KOPT-K1 (cell line): ENCODE measurements around the gene STK11.
A peak's percentile ranks its signal among the peaks of the same experiment; 100 is the strongest.
"Not testable (repeated sequence)": the region's sequence is repeated elsewhere in the genome, so short reads cannot be mapped to it uniquely, and the experiment has no call there.

Experiments used
- H3K27ac ChIP-seq: fragments of 200-600 bp; sonication (generic); 2 replicates; pipeline ENCODE4 v1.5.1; 2016; ENCODE audit warnings: antibody characterized with exemption, mild to moderate bottlenecking, low read depth, low read length; ENCODE audit not compliant: poor library complexity, severe bottlenecking
- H3K36me3 ChIP-seq: fragments of 200-600 bp; sonication (generic); 2 replicates; pipeline ENCODE4 v1.5.1; 2017; ENCODE audit warnings: antibody characterized with exemption, mild to moderate bottlenecking, low read length, moderate library complexity; ENCODE audit not compliant: insufficient read depth
- H3K9me3 ChIP-seq: fragments of 200-600 bp; sonication (generic); 2 replicates; pipeline ENCODE4 v1.5.1; 2017; ENCODE audit warnings: antibody characterized with exemption, low read length, mild to moderate bottlenecking; ENCODE audit not compliant: insufficient read depth, poor library complexity, severe bottlenecking

Gene STK11

DNA sequence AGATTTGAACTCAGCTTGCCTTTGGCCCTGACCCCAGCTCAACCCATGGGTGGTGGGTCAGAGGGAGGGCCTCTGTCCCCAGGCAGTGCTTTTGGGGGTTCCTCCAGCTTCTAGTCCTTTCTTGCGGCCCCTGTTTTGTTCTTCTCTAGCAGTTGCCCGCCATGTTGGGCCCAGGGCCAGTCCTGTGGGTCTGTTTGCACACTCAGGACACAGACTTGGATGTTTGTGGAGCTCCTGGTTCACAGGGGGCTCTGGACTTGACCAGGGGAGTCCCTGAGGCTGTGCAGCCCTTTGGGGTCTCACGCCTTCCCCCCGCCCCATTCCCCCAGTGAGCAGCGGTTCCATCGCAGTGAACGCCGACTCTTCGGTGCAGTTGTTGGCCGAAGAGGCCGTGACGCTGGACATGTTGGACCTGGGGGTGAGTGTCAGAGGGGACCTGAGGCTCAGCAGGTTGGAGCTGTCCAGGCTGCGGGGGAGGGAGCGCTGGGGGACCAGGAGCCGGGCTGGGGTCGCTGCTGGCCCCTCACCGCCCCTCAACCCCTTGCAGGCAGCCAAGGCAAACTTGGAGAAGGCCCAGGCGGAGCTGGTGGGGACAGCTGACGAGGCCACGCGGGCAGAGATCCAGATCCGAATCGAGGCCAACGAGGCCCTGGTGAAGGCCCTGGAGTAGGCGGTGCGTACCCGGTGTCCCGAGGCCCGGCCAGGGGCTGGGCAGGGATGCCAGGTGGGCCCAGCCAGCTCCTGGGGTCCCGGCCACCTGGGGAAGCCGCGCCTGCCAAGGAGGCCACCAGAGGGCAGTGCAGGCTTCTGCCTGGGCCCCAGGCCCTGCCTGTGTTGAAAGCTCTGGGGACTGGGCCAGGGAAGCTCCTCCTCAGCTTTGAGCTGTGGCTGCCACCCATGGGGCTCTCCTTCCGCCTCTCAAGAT is 38.5 kb downstream of the STK11 start:
- Histone ChIP-seq H3K9me3 (no peaks in the 10 kb centered on the region), H3K27ac (no peak overlapping the region), H3K36me3 (0 out of 2 replicates have a peak, but pooled peaks cover 10% of the 10 kb centered on the region)

DNA sequence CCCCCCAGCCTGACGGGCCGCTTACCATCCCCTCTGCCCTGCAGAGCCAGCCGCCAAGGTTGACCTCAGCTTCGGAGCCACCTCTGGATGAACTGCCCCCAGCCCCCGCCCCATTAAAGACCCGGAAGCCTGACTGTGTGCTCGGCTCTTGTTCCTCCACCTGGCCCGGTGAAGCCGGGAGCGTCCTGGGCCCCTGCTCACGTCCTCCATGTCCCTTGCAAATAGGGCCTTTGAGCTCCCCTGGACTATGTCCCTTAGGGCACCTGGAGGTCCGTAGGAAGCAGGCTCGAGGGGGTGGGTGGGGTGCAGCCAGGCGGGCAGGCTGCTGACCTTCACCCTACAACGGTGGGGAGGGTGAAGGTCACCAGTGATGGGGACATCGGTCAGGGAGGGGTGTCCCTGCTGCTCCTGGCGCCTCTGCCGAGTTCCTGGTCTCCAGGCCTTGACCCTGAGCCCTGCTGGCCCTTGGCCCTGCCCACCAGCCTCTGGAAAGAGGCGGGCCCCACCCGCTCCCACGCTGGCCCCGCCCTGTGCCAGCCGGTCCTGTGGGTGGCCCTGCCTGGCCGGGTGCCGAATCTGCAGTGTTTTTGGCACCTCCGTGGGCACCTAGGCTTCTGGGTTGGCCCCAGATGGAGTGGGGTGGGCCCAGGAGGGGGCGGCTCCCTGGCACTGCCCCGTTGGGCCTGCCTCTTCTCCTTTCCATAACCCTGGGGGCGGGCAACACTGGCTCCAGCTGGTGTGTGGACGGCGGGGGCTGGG is 39.3 kb downstream of the STK11 start:
- Histone ChIP-seq H3K9me3 (no peaks in the 10 kb centered on the region), H3K27ac (no peak overlapping the region), H3K36me3 (0 out of 2 replicates have a peak, but pooled peaks cover 10% of the 10 kb centered on the region)

DNA sequence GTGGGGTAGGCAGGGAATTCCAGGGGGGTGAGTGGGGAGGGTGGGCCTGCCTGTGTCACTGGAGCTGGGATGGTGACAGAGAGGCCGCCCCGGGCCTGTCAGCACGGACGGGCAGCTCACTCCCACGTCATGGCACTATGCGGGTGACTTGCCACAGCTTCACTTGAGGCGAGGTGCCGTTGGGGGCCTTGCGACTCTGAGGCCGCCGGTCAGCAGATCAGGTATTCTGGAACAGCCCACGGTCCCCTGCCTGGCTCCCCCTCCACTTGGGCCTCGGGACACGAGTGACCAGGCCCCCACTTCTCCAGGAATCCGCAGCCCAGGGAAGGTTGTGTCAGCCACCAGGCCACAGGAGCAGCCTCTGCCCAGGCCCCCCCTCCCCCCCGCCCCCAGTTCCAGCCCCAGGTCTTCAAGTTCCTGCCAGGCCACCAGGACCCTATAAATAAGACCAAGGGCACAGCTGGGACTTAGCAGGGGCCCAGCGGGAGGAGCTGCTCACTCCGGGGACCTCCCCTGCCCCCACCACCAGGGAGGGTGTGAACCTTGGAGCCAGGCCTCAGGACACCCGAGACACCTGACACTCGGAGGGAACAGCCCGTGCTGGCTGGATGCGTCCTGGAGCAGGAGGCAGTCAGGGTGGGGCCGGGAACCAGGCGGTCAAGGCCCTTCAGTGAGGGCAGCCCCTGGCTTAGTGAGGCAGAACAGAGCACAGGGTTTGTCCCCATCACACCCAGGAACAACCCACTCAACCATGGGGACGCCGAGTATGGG is 40.1 kb downstream of the STK11 start:
- H3K27ac ChIP-seq: no peak overlapping the region

DNA sequence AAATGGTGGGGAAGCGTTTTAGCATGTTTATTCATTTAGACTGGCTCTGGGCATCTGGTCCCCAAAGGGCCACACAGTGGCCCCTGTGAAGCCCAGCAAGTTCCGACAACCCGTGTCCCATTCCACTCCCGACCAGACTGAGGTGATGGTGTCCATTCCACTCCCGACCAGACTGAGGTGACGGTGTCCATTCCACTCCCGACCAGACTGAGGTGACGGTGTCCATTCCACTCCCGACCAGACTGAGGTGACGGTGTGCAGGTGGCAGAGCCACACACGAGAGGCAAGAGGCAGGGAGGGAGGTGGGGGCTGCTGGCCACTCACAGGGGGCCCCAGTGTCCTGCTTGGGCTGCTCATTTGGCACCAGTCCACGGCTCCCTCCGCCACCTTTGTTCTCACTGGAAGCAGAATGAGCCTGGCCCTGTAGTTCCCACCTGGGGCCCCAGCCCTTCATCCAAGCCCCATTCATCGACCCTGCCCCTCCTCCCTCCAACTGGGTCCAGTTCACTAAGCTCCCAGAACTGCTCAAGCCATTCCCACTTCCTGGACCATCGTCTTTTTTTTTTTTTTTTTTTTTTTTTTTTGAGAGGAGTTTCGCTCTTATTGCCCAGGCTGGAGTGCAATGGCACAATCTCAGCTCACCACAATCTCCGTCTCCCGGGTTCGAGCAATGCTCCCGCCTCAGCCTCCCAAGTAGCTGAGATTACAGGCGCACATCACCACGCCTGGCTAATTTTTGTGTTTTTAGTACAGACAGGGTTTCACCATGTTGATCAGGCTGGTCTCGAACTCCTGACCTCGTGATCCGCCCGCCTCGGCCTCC is 40.9 kb downstream of the STK11 start:
- H3K36me3 ChIP-seq: 0 out of 2 replicates have a peak, but pooled peaks cover 10% of the 10 kb centered on the region
- not testable (repeated sequence) for H3K27ac ChIP-seq, H3K9me3 ChIP-seq

More for the DNA sequence above, 40.1 kb downstream of the STK11 start:
- 0 out of 2 replicates have a peak, but pooled peaks cover 10% of the 10 kb centered on the region for H3K36me3 ChIP-seq
- no peaks in the 10 kb centered on the region for H3K9me3 ChIP-seq

DNA sequence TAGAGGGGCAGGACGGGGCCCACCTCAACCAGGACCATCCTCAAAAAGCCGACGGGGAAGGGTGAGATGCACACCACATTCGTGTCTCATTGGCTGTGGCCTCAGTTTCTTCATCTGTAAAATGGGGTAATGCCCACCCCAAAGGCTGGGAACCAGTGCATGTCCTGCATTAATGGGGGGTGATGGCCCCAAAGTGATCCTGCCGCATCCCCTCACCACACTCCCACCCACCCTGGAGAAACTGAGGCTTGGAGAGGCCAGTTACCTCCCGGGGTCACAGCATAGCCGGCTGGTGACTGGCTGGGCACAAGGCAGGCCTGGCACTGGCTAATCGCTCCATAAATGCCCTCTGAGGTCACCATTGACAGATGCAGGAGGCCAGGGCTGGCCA is 42.2 kb downstream of the STK11 start:
- H3K27ac ChIP-seq: no peak overlapping the region
- H3K36me3 ChIP-seq: 0 out of 2 replicates have a peak, but pooled peaks cover 10% of the 10 kb centered on the region
- no peaks in the 10 kb centered on the region for H3K9me3 ChIP-seq

DNA sequence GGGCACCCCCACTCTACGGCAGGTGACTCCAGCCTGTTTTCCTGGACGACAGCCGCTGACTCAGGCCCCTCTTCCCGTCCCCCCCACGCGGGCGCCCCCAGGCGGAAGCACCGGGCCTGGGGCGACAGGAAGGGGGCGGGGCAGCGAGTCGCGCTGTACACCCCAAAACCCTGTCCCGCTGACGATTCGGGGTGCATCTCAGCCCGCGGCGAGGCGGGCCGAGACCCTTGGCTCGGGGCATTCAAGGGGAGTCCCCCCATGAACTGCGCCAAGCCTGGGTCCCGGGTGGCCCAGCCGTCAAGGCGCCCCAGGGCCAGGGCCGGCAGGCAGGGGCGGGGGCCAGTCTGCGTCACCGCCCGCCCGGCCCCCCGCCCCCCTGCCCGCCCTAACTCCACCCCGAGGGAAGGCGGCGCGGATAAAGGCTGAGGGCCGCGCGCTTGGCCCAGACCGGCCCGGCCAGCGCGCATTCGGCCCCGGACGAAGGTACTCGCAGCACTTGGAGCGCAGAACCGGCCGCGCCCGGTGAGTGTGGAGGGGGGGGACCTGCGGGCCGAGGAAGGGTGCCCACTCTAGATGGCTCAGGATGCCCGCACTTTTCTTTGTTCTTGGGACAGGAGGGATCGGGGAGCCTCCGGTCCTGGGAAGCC is 42.7 kb downstream of the STK11 start, which contains the start of gene MIDN:
TSS of gene MIDN (plus strand) at position 445 of the 647 bp plus-strand sequence. CDS start 1,714 bp downstream, outside the sequence.
- Histone ChIP-seq H3K36me3 (0 out of 2 replicates have a peak, but pooled peaks cover 10% of the 10 kb centered on the region), H3K27ac (peak within 1 kb of the TSS; percentile 76)

DNA sequence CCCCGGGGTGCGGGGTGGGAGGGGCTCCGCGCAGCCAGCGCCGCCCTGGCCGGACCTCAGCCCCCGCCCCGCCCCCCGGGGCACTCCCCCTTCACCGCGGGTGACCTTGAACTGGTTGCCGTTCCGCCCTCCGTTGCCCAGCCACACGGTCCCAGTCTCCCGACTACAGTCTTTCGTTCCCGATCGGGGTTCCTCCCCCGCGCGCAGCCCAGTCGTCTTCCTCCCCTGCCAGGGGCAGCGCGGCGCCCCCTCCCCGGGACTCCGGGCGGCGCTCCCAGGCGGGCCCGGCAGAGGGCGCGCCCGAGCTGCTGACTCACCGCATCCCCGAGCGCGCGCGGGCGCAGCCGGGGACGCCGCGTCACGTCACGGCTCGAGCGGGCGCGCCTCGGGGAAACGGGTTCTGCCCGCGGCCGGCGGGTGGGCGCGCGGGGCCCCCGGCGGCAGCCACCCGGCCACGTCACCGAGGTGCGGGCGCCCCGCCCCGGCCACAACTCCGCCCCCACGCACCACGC is 43.3 kb downstream of the STK11 start:
- H3K36me3 ChIP-seq: peaks cover 12% of the 10 kb centered on the region
- no peaks in the 10 kb centered on the region for H3K9me3 ChIP-seq

More for the DNA sequence above, 42.7 kb downstream of the STK11 start, which contains the start of gene MIDN:
- no peaks in the 10 kb centered on the region for H3K9me3 ChIP-seq

DNA sequence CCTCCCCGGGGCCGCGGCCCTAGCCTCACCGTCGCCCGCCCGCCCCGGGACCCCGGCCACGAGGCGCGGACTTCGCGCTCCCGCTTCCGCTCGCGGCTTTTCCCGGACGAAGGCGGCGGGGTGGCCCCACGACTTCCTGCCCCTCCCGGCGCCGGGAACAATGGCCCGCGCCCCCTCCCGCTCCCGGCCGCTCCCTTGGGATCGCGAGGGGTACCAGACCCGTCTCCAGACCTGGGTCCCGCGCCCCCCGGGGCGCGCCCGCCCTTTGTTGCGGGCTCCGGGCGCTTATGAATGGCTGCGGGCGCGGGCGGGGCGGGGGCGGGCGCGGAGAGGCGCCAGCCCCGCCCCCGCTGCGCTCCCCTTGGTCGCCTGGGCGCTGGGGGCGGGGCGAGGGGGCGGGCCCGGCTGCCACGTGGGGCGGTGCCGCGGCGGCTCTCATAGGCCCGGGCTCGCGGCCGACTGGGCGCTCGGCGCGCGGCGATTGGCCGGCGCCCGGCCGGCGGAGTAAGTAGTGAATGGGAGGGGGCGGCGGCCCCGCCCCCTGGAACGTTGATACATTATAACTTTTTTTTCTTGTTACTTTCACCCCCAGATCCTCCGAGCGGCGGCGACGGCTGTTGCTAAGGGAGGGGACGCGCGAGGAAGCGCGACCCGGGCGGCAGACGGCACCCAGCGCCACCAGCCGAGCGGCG is 43.9 kb downstream of the STK11 start:
- Histone ChIP-seq H3K9me3 (no peaks in the 10 kb centered on the region), H3K36me3 (peaks cover 13% of the 10 kb centered on the region), H3K27ac (peak overlapping the region; percentile 88)

More for the DNA sequence above, 43.3 kb downstream of the STK11 start:
- H3K27ac ChIP-seq: peak overlapping the region; percentile 76

DNA sequence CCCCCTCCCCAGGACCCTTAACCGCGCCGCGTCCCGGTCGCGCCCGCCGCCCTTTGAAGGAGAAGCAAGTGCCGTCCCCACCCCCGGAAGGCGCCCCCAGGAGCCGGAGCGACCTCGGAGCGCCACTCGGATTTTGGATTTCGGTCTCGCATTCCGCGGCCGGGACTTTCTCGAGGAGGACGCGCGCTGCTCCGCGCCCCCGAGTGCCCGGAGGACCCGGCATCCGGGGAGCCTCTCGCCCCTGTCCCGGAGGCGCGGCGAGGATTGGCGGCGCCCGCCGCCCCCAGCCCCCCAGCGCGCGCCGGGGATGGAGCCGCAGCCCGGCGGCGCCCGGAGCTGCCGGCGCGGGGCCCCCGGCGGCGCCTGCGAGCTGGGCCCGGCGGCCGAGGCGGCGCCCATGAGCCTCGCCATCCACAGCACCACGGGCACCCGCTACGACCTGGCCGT is 44.4 kb downstream of the STK11 start:
- Histone ChIP-seq H3K9me3 (no peaks in the 10 kb centered on the region), H3K27ac (peak overlapping the region; percentile 88), H3K36me3 (peaks cover 16% of the 10 kb centered on the region)

DNA sequence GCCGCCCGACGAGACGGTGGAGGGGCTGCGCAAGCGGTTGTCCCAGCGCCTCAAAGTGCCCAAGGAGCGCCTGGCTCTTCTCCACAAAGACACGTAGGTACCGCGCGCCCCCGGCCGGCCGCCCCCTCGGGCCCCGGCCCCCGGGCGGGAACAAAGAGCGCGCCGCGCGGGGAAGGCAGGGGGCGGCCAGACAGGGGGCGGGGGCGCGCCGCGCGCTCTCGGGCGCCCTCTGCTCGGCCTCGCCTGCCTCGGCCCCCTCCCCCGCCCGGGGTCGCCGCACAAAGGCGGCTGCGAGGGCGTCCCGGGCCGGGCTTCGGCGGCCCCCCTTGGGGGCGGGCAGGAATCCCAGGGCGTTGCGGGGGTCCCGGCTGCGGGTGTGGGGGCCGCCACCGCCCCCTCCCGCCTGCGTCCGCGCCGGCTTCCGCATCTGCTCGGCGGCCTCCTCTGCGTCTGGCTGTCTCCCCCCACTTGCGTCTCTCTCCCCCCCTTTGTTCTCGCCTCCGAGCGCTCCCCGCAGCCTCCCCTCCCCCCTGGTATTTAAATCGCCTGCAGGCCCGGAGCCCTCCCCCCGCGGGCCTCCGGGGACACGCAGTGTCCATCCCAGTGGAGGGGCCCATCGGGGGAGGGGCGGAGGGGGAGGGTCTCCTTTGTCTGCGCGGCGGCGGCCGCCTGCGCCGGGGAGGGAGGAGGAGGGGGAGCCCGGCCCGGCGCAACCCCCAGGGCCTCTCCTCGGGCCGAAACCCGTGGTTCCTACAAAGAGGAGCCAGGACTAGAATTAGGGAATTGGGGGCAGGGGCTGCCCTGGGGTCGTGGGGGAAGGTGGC is 45.1 kb downstream of the STK11 start:
- Histone ChIP-seq H3K27ac (peak overlapping the region; percentile 88), H3K36me3 (peaks cover 22% of the 10 kb centered on the region), H3K9me3 (no peaks in the 10 kb centered on the region)

DNA sequence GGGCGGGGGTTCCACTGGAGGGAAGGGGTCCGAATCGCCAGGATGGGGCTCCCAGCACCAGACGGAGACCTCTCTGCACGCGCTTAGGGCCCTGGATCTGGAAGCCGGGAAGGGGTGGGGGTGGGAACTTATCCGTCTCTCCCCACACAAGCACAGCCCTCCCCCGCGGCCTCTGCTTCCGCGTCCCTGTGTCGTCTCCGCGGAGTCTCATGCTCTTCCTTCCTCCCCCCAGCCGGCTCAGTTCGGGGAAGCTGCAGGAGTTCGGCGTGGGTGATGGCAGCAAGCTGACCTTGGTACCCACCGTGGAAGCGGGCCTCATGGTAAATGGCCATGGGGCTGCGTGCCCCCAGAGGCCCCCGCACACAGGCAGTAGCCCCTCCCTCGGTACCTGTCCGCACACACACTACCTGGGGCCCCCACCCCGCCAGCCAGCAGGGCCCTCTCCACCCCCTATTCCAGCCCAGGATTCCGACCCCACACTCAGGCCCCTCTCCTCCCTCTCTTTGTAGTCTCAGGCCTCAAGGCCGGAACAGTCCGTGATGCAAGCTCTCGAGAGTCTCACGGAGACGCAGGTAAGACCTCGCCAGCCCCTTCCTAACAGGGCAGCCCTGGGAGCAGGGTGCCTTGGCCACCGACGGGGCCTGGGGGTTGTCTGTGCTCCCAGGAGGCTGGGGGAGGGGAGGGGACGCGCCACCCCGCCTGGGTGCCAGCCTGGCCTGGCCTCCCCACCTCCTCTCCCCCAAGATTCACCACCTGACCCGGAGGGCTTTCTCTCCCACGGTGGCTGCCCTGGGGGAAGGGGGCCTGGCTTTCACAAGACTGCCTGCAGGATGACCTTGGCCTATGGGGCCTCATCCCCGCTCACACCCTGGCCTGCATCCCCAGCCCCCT is 46.0 kb downstream of the STK11 start:
- H3K27ac ChIP-seq: peak overlapping the region; percentile 88
- H3K9me3 ChIP-seq: no peaks in the 10 kb centered on the region
- peaks cover 31% of the 10 kb centered on the region for H3K36me3 ChIP-seq
